SJSA1 (cell line): ENCODE data around the gene KIF1B. TPM values are rescaled to one million over a fixed set of nuclear protein-coding genes. Genes with fewer than 3 reads are reported as not detected.
A peak's percentile ranks its signal among the peaks of the same experiment; 100 is the strongest.

Source experiments
- DNase-seq, 2 experiments: peaks; one replicate each; pipeline ENCODE4 v3.0.0-alpha.2; 2015 to 2020; ENCODE audit warnings: low spot score in 2 of 2, low read depth in 1 of 2
- H3K27ac ChIP-seq: fragments of 250-450 bp; sonication (Bioruptor Pico); 2 replicates; pipeline ENCODE4 v1.5.1; 2020; ENCODE audit warnings: mild to moderate bottlenecking, moderate library complexity
- H3K27me3 ChIP-seq: fragments of 250-450 bp; sonication (Bioruptor Pico); replicated peaks from 2 replicates; pipeline ENCODE4 v1.5.1; 2020; ENCODE audit warnings: mild to moderate bottlenecking, moderate library complexity
- H3K36me3 ChIP-seq: fragments of 250-450 bp; sonication (Bioruptor Pico); 2 replicates; pipeline ENCODE4 v1.5.1; 2020; ENCODE audit warnings: mild to moderate bottlenecking
- H3K4me1 ChIP-seq: fragments of 250-450 bp; sonication (Bioruptor Pico); replicated peaks from 2 replicates; pipeline ENCODE4 v1.6.1; 2021; ENCODE audit warnings: mild to moderate bottlenecking
- H3K4me3 ChIP-seq: fragments of 250-450 bp; sonication (Bioruptor Pico); 2 replicates; pipeline ENCODE4 v1.5.1; 2020; ENCODE audit warnings: mild to moderate bottlenecking
- H3K9me3 ChIP-seq: fragments of 250-450 bp; sonication (Bioruptor Pico); replicated peaks from 2 replicates; pipeline ENCODE4 v1.5.1; 2020; ENCODE audit warnings: mild to moderate bottlenecking
- total RNA-seq: library from RNA; depleted of rRNA; stranded (reverse); fragments of >200 nt; shearing (Covaris generic); gene quantifications from 2 replicates; pipeline ENCODE4 v1.2.3, GENCODE V29; 2014; rRNA removed

KIF1B gene
- 26.8 and 33.3 TPM in 2 replicates for total RNA-seq

- no peaks in the 10 kb centered on the region for H3K27me3 ChIP-seq
- DNase-seq: peak; percentile 98 to 99
- H3K4me3 ChIP-seq: peak within 1 kb of the TSS; percentile 98
- peaks cover 13% of the 10 kb centered on the region for H3K4me1 ChIP-seq
- peaks cover 9% of the 10 kb centered on the region for H3K36me3 ChIP-seq
- no peaks in the 10 kb centered on the region for H3K9me3 ChIP-seq
- H3K27ac ChIP-seq: peak within 1 kb of the TSS; percentile 92
Observed at GRCh38 chr1:10209905-10210810, at the start of gene KIF1B. Gene KIF1B, plus strand, starts transcription at chr1:10210570. Its CDS starts 21,759 bp downstream, at chr1:10232329.

GRCh38 chr1:10160907-10161490 is 49.4 kb upstream of the KIF1B start:
- no peak for DNase-seq
- Histone ChIP-seq H3K36me3 (peaks cover 43% of the 10 kb centered on the region), H3K27ac (no peak overlapping the region), H3K4me3 (no peak overlapping the region), H3K4me1 (no peaks in the 10 kb centered on the region), H3K9me3 (no peaks in the 10 kb centered on the region), H3K27me3 (no peaks in the 10 kb centered on the region)

GRCh38 chr1:10161541-10162290 is 48.7 kb upstream of the KIF1B start:
- H3K27me3 ChIP-seq: no peaks in the 10 kb centered on the region
- H3K27ac ChIP-seq: no peak overlapping the region
- DNase-seq: no peak
- H3K4me3 ChIP-seq: no peak overlapping the region
- no peaks in the 10 kb centered on the region for H3K4me1 ChIP-seq
- no peaks in the 10 kb centered on the region for H3K9me3 ChIP-seq
- peaks cover 46% of the 10 kb centered on the region for H3K36me3 ChIP-seq

- no peaks in the 10 kb centered on the region for H3K9me3 ChIP-seq
- peaks cover 58% of the 10 kb centered on the region for H3K36me3 ChIP-seq
- H3K27me3 ChIP-seq: no peaks in the 10 kb centered on the region
- H3K4me3 ChIP-seq: no peak overlapping the region
- DNase-seq: no peak
- no peaks in the 10 kb centered on the region for H3K4me1 ChIP-seq
- H3K27ac ChIP-seq: no peak overlapping the region
Observed at GRCh38 chr1:10168912-10169514, 41.4 kb upstream of the KIF1B start.

GRCh38 chr1:10170239-10170574 is 40.2 kb upstream of the KIF1B start:
- Histone ChIP-seq H3K4me3 (no peak overlapping the region), H3K4me1 (no peaks in the 10 kb centered on the region), H3K9me3 (no peaks in the 10 kb centered on the region), H3K27ac (no peak overlapping the region), H3K27me3 (no peaks in the 10 kb centered on the region), H3K36me3 (peaks cover 54% of the 10 kb centered on the region)
- DNase-seq: no peak

GRCh38 chr1:10171105-10171767 is 39.1 kb upstream of the KIF1B start:
- Histone ChIP-seq H3K9me3 (no peaks in the 10 kb centered on the region), H3K4me3 (no peak overlapping the region), H3K27me3 (no peaks in the 10 kb centered on the region), H3K4me1 (no peaks in the 10 kb centered on the region), H3K27ac (no peak overlapping the region), H3K36me3 (peaks cover 49% of the 10 kb centered on the region)
- no peak for DNase-seq

- no peak overlapping the region for H3K4me3 ChIP-seq
- H3K9me3 ChIP-seq: no peaks in the 10 kb centered on the region
- no peaks in the 10 kb centered on the region for H3K4me1 ChIP-seq
- no peaks in the 10 kb centered on the region for H3K27me3 ChIP-seq
- no peak overlapping the region for H3K27ac ChIP-seq
- peaks cover 46% of the 10 kb centered on the region for H3K36me3 ChIP-seq
- DNase-seq: no peak
Observed at GRCh38 chr1:10171995-10172669, 38.2 kb upstream of the KIF1B start.

- H3K36me3 ChIP-seq: peaks cover 38% of the 10 kb centered on the region
- no peaks in the 10 kb centered on the region for H3K27me3 ChIP-seq
- no peak overlapping the region for H3K27ac ChIP-seq
- no peak overlapping the region for H3K4me3 ChIP-seq
- no peak for DNase-seq
- no peaks in the 10 kb centered on the region for H3K9me3 ChIP-seq
- no peaks in the 10 kb centered on the region for H3K4me1 ChIP-seq
Observed at GRCh38 chr1:10173582-10173981, 36.8 kb upstream of the KIF1B start.

GRCh38 chr1:10177876-10178275 is 32.5 kb upstream of the KIF1B start:
- Histone ChIP-seq H3K4me1 (no peaks in the 10 kb centered on the region), H3K9me3 (no peaks in the 10 kb centered on the region), H3K27ac (no peak overlapping the region), H3K27me3 (no peaks in the 10 kb centered on the region), H3K4me3 (no peak overlapping the region), H3K36me3 (peaks cover 25% of the 10 kb centered on the region)
- DNase-seq: no peak

- Histone ChIP-seq H3K36me3 (peaks cover 23% of the 10 kb centered on the region), H3K27me3 (no peaks in the 10 kb centered on the region), H3K4me3 (no peak overlapping the region), H3K4me1 (no peaks in the 10 kb centered on the region), H3K9me3 (no peaks in the 10 kb centered on the region), H3K27ac (no peak overlapping the region)
- no peak for DNase-seq
Observed at GRCh38 chr1:10178597-10179405, 31.6 kb upstream of the KIF1B start.

- Histone ChIP-seq H3K27me3 (no peaks in the 10 kb centered on the region), H3K9me3 (no peaks in the 10 kb centered on the region), H3K4me1 (no peaks in the 10 kb centered on the region), H3K27ac (no peak overlapping the region), H3K36me3 (peaks cover 23% of the 10 kb centered on the region), H3K4me3 (no peak overlapping the region)
- DNase-seq: no peak
Observed at GRCh38 chr1:10179406-10180091, 30.8 kb upstream of the KIF1B start.

- Histone ChIP-seq H3K9me3 (no peaks in the 10 kb centered on the region), H3K4me3 (no peak overlapping the region), H3K27ac (no peak overlapping the region), H3K4me1 (no peaks in the 10 kb centered on the region), H3K36me3 (peaks cover 17% of the 10 kb centered on the region), H3K27me3 (no peaks in the 10 kb centered on the region)
- no peak for DNase-seq
Observed at GRCh38 chr1:10181154-10181553, 29.2 kb upstream of the KIF1B start.
